ENCODE measurements around the gene SMIM21.

Gene SMIM21

GRCh38 chr18:75422341-75422910 lies 5.1 kb downstream of the SMIM21 start:
- DNase-seq (ENCODE audit: low read depth in 2 of 2), result no peak

DNA sequence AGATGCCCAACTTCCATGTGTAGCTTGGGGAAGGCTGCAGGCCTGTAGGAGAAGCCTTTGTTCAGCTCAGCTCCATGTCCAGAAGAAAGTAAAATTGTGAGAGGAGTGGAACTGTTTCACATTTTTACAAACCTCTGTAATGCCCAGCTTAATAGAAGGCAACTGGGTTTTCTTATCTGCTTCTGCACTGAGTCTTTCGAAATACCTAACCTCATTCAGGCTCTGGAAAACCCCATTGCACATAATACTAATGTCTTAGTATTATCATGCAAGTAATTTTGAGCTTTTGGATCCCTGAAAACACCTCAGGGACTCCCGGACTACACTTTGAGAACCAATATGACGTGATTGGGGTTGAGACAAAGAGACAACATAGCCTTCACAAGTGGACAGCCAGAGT lies 5.8 kb downstream of the SMIM21 start:
- DNase-seq (ENCODE audit: low read depth in 2 of 2), result no peak

GRCh38 chr18:75418293-75419005 lies 9.1 kb downstream of the SMIM21 start:
- no peak for DNase-seq (ENCODE audit: low read depth in 2 of 2)

DNA sequence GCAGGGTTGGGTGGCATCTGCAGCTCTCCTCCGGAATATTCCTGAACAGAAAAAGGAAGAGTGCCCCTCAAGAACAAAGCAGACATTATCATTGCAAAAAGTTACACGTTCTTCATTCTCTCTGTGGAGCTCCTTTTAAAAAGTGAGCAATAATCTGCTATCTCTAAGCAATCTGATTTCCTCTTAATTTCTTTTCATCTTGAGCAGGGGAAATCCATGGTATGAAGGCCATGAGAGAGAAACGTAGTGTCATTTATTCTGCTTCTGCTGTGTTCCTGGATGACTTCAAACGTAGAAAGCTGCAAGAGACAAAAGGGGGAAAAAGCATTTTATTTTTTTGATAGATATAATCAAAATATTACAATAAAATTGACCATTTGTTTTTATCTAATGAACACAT lies 16.9 kb downstream of the SMIM21 start:
- no peak for DNase-seq (ENCODE audit: low read depth in 2 of 2)

GRCh38 chr18:75409806-75410205 lies 17.7 kb downstream of the SMIM21 start:
- no peak for DNase-seq (ENCODE audit: low read depth in 2 of 2)

DNA sequence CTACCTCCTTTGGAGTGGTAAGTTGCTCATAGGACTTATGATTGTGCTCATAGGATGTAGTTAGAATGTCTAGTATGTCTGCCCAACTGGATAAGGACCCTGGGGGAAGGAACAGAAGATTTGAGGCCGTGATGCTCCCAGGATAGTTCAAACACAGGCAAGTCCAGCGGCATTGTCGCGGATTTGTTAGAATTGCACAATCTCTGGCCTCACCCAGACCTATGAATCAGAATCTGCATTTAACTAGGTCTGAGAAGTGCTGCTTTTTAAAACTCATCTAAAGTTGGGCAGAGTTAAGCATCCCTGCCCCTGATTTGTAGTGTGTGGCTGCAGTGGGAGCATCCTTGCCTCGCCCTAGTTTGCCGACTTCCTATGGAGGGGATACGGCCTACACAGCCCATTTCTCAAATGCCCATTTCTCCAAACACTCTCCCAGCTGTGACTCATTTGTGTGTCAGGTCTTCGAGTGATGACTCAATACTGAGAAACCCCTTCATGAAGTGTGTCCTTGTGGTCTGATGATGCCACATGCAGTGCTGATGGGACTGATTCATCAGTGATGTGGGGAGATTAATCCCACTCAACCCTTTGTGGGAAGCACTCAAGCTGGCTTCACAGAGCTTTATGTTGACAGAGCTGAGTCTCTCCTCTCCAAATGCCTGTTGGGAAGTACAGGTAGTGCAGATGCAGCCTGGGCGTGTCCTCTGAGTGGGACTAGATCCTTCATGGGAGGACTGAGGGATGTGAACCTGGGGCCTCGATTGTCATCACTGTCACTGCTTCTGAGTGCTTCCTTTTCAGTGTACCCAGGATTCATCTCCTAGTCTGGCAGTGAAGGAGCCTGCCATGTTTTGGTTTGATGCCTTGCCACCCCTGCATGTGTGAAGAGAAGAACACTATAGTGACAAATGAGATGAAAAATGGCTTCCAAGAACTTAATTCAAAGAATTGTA lies 18.7 kb downstream of the SMIM21 start:
- DNase-seq (ENCODE audit: low read depth in 2 of 2), result peak; percentile 93

GRCh38 chr18:75407468-75408437 lies 19.8 kb downstream of the SMIM21 start:
- DNase-seq (ENCODE audit: low read depth in 2 of 2), result no peak

DNA sequence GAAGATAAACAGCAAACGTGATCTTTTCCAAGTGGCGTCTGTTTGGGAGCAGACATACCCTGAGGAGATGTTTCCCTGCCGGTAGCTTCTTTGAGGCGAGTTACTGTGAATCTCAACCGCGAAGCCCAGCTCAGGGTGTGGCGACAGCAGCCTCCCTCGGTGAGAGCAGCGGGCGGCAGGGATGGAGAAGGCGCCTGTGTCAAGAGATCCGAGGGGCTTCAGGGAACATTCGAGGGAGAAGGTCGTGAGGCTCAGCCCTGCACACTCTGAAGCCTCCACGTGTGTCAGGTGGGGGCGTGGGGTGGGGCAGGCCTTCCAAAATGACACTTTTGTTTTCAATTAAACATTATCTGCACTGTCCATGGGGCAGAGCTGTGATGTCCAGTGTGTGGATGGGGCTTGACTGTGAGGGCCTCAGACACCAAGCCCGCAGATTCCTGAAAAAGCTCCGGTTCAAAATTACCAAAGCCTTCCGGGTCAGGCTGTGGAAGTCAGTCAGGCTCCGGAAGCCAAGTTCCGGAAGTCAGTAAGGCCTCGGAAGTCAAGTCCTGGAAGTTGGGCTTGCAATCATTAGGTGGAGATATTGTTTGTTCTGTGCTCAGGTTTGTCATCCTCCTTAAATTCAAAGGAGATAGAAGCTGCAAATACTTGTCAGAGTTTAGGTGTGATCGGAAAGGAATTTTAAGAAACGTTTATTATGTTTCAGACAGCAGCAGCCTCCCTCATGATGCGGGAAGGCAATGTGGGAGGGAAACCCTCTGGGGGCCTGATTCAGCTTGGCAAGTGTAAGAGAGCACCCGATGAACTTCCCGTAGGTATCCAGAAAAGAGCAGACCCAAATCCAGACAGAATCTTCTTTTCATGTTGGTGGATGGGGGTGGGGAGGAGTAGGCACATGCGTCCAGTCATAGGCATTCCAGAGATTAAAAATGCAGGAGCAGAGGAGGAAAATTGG lies 20.7 kb downstream of the SMIM21 start:
- no peak for DNase-seq (ENCODE audit: low read depth in 2 of 2)

GRCh38 chr18:75405351-75405750 lies 22.2 kb downstream of the SMIM21 start:
- no peak for DNase-seq (ENCODE audit: low read depth in 2 of 2)

- no peak for DNase-seq (ENCODE audit: low read depth in 2 of 2)
Measured at GRCh38 chr18:75400366-75400765, 27.1 kb downstream of the SMIM21 start.

DNA sequence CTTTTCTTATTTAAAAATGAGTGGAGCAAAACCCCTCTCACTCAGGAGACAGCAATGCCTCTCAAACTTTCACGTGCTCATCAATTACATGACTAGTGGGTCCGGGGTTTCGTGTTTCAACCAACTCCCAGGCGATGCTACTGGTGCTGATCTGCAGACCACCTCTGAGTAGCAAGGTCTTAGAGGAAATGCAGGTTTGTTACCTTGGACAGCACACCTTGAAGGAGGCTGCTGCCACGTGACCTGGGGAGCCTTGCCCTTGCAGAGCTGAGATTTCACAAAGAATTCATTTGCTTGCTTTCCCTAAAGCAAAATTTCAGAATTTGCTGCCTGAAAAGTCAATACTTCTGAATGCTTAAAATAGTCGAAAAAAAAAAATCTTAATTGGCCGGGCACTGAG lies 32.4 kb downstream of the SMIM21 start:
- no peak for DNase-seq (ENCODE audit: low read depth in 2 of 2)

DNA sequence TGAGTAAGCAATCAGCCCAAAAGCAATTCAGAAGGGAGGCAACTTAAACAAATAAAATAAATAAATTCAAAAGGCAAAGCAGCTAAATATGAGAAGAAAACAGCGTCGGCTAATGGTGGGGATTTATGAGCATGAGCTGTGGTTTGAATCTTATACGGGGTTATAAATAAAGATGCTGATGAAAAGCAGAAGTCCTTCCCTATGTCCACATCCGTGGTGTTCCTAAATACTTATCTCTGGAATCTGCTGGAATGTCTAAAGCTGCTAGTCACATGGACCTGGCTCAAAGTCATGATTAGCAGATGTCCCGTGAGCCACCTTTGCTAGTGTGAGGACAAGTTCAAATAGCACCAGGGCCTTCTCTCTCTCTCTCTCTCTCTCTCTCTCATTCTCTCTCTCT lies 33.8 kb downstream of the SMIM21 start:
- peak in 1 of 2 experiments; percentile 28 for DNase-seq (ENCODE audit: low read depth in 2 of 2)

- DNase-seq (ENCODE audit: low read depth in 2 of 2), result no peak
Measured at GRCh38 chr18:75392226-75392578, 35.3 kb downstream of the SMIM21 start.

DNA sequence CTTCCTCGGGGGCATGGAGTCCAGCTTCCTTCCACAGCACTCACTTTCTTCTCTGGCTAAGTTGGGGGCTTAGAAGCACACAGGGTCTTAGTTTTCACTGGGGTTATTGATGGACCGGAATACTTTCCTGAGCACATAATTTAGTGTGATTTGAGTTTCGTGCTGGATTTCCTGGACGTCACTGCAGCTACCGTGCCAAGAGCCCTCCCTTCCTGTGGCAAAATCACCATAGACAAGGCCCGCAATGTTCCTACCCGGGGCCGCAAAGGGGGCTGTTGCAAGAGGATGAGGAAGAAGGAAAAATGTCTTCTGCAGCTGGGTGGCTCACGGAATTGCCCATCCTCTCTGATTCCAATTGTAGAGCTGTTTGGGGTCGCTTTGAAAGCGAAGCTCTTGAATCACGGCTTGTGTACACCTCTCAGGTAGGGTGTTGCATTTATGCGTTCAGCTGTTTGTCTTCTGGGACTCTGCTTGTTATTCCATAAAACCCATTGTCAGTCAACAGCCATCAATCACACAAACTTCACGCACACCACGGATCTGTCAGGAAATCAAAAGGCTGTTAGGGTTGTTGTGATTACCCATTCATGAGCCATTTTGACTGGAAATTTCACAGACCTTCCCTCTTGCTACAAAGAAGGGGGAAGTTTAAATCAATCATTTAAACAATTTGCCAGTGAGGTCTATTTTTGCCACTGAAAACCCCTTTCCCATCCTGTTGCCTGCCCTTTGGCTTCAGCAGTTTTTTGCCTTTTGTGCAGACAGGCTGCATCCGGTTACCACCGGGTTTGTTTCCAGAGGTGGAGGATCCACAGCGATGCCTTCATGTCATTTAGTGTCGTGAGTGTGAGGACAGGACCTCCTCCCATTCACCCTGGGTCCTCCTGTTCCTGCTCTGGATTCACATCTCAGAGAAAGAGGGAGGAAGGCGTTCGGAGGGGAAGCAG lies 36.0 kb downstream of the SMIM21 start:
- DNase-seq (ENCODE audit: low read depth in 2 of 2), result no peak

DNA sequence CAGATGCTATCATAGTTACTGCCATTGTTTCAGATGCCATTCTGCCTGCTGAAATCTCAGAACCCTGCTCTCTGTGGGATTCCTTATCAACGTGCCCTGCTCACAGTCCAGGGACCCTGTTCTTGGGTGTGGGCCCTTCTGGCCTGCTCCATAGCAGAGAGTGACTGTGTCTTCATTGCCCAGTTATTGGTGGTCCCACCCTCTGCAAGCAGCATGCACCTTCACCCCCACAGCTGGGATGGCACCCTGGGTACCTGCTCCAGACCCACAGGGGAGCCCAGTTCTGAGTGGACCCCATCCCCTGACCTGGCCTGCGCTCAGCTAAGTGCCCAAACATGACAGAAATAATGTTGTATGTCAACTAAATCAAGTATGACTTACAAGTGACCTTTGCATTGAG lies 36.6 kb downstream of the SMIM21 start:
- DNase-seq (ENCODE audit: low read depth in 2 of 2), result no peak

- DNase-seq (ENCODE audit: low read depth in 2 of 2), result no peak
Measured at GRCh38 chr18:75384144-75384543, 43.4 kb downstream of the SMIM21 start.

- DNase-seq (ENCODE audit: low read depth in 2 of 2), result no peak
Measured at GRCh38 chr18:75378376-75379315, 48.9 kb downstream of the SMIM21 start.

- DNase-seq (ENCODE audit: low read depth in 2 of 2), result no peak
Measured at GRCh38 chr18:75377926-75378325, 49.6 kb downstream of the SMIM21 start.

Data from fibroblast of skin of left biceps (primary cell).